ENCODE results near the gene PBX3.
A peak's percentile ranks its signal among the peaks of the same experiment; 100 is the strongest.

The PBX3 gene

GRCh38 chr9:125747053-125747764 is at the start of gene PBX3:
PBX3 (plus strand) TSS chr9:125747373.
- peak in 1 of 2 donors; percentile 20 for DNase-seq (ENCODE audit: low read depth in 2 of 2)

GRCh38 chr9:125699870-125700269 is 47.3 kb upstream of the PBX3 start:
- no peak for DNase-seq (ENCODE audit: low read depth in 2 of 2)

GRCh38 chr9:125700791-125701190 is 46.4 kb upstream of the PBX3 start:
- no peak for DNase-seq (ENCODE audit: low read depth in 2 of 2)

DNA sequence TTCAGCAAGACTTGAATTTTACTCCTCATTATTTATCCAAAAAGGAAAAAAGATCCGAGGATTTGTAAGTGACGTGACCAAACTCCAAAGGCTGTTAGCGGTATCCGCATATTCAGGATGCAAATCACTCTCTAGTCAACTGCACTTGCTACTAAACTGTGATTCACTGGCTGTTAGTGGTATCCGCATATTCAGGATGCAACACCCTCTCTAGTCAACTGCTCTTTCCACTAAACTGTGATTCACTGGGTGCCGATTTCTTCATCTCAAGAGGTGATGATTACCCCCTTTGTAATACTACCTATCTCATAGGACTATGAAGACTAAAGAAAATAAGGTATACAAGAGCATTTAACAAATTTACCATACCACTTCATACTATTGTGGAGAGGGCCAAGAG is 45.8 kb upstream of the PBX3 start:
- no peak for DNase-seq (ENCODE audit: low read depth in 2 of 2)

DNA sequence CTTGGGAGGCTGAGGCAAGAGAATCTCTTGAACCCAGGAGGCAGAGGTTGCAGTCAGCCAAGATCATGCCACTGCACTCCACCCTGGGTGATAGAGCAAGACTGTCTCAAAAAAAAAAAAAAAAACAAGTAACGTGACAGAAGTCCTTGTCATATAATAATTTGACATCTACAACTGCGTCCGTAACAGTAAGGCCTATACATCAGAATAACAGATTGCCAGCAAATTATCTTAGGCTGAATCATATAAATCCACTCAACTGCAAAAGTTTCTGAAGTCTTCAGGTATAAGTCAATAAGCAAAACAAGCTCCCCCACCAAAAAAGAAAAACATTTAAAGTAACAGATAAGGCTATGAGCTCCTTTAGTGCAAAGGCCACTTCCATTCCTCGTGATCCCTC is 43.5 kb upstream of the PBX3 start:
- no peak for DNase-seq (ENCODE audit: low read depth in 2 of 2)

DNA sequence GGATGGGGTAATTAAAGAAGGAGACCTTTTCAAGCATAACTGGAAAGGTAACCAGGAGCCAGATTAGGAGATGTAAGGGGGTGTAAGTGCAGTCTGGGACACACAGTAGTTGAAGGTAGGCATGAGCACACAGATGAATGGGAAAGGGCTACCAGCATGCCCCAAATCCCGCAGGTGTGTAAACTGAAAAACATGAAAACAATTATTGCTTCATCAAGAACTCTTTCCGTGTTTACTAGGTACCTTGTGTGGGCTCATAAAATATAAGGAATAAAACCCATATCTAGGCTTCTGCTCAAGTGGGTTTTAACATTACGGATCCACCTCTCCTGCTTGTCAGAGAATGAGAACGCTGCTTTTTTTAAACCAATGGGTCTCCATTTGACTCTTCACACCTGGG is 41.3 kb upstream of the PBX3 start:
- DNase-seq (ENCODE audit: low read depth in 2 of 2) = no peak

GRCh38 chr9:125706651-125707471 is 40.3 kb upstream of the PBX3 start, which contains the start of gene MAPKAP1:
MAPKAP1 (minus strand) TSS chr9:125707208; CDS start chr9:125672574, 34,634 bp downstream.
- DNase-seq (ENCODE audit: low read depth in 2 of 2) = peak; percentile 90 to 92

DNA sequence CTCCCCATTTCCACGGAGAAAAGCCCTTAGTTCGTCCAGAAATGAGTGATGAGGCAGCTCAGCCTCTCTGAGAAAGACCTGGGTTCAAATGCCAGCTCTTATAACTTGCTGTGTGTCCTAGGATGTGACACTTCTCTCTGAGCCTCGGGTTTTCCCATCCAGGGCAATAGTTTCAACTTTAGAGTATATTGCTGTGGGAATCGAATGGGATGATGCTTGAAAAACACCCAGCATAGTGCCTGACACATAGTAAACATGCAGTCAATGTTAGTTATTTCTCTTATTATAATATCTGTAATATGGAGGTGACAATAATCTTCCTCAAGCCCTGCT is 39.7 kb upstream of the PBX3 start:
- no peak for DNase-seq (ENCODE audit: low read depth in 2 of 2)

DNA sequence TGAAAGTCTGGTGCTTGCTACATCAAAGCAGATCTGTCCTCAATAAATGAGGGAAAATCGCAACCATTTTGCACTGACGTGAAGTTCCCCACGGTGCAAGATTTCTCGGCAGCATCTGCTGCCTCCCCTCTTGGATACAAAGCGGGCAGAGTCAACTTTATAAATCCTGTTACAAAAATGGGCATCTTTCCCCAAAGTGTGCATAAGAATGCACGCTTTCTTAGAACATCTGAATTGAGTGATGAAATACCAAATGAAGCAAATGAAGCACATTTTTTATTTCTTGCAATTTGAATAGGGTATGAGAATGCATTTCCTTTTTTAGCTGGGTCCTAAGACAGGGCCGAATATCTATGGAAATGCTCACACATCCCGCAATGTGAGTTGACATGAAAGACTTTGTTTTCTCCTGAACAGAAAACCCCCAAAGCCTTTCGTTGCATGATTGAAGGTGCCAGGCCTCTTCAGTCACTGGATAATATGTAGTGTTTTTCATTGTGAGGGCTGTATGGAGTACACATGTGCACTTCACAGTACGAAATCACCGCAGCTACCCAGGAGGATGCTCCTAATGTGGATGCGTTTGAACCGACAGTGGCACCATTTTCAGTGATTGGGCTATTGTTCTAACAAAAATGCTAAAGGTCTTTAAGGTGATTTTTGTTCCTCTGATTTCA is 20.6 kb upstream of the PBX3 start:
- DNase-seq (ENCODE audit: low read depth in 2 of 2) = no peak

DNA sequence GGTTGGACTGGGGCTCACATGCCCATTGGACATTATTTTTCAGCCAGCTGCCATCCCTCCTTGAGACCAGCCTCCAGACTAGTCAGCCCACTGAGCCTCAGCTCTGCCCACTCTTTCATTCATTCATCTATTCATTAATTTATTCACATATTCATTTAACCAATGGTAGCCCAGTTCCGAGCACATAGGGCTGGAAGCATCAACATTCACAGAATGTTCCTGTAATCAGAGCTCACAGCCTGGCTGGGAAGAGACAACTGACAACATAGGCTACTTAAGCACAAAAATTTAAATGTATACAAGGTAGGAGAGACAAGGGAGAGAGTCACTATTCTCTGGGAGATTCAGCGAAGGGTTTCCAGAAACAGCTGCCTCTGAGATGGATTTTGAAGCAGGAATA is 17.0 kb upstream of the PBX3 start:
- DNase-seq (ENCODE audit: low read depth in 2 of 2) = no peak

DNA sequence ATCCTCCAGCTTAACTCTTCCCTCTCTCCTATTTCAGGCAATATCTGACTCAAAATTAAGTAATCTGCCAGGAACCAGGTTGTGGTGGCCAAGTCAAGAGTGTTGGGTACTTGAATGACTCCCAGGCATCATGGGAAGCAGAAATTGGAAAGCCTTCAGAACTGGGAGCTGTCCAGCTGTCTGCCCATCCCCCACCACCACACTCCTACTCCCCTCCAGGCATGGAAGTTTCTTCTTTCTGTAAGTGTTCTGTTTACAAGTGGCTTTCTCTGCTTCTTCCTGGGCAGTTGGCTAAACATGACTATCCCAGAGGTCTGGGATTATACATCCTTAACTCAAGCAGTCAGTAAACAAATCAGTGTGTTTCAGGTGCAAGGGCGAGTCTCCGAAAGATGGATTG is 14.6 kb upstream of the PBX3 start:
- no peak for DNase-seq (ENCODE audit: low read depth in 2 of 2)

DNA sequence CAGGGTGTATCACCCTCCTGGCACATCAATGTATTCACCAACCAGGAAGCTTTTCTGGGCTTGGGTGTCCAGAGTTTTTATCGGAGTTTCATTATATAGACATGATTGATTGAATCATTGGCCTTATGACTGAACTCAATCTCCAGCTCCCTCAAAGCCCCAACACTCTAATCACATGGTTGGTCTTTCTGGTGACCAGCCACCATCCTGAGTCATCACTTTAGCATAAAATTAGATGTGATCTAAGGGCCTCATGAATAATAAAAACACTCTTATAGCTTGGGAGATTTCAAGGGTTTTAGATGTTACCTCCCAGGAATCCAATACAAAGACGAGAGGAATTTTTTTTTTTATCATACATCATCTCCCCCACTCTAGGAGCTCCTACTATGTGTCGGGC is 7.7 kb upstream of the PBX3 start:
- no peak for DNase-seq (ENCODE audit: low read depth in 2 of 2)

GRCh38 chr9:125742657-125743056 is 4.5 kb upstream of the PBX3 start:
- no peak for DNase-seq (ENCODE audit: low read depth in 2 of 2)

- no peak for DNase-seq (ENCODE audit: low read depth in 2 of 2)
Measured at GRCh38 chr9:125743682-125744428, 3.3 kb upstream of the PBX3 start.

GRCh38 chr9:125744616-125745015 is 2.6 kb upstream of the PBX3 start:
- DNase-seq (ENCODE audit: low read depth in 2 of 2) = no peak

- no peak for DNase-seq (ENCODE audit: low read depth in 2 of 2)
Measured at GRCh38 chr9:125745018-125745417, 2.2 kb upstream of the PBX3 start.

- no peak for DNase-seq (ENCODE audit: low read depth in 2 of 2)
Measured at GRCh38 chr9:125745682-125746016, 1.5 kb upstream of the PBX3 start.

- DNase-seq (ENCODE audit: low read depth in 2 of 2) = peak; percentile 81 to 85
Measured at GRCh38 chr9:125746017-125746773, 978 bp upstream of the PBX3 start.

DNA sequence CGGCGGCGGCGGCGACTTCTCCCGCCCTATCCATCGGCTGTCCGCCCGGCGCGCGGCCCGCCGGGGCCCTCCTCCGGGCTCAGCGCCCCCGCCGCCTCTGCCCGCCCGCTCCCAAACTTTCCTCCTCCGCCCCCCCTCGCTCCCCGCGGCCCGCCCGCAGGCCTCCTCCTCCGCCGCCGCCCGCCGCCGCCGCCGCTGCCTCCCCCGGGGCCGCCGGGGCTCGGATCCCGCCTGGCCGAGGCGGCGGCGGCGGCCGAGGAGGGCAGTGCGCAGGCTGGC is 460 bp upstream of the PBX3 start:
- no peak for DNase-seq (ENCODE audit: low read depth in 2 of 2)

GRCh38 chr9:125747765-125748445 is 732 bp downstream of the PBX3 start:
- DNase-seq (ENCODE audit: low read depth in 2 of 2) = no peak

GRCh38 chr9:125748446-125749099 is 1.4 kb downstream of the PBX3 start:
- no peak for DNase-seq (ENCODE audit: low read depth in 2 of 2)
